CD4-positive, alpha-beta memory T cell (primary cell): Measurements from ENCODE around the gene PLIN4. TPM values are rescaled to one million over a fixed set of nuclear protein-coding genes. Genes with fewer than 3 reads are reported as not detected.
A peak's percentile ranks its signal among the peaks of the same experiment; 100 is the strongest.

Experiments
- CTCF ChIA-PET: fragments of 350-600 bp; sonication (Branson Sonifier 250); formaldehyde crosslinking; loops from one replicate; lab custom pipeline; 2021; ENCODE audit warnings: inconsistent platforms; ENCODE audit not compliant: partially characterized antibody; lab: Charles Lee
- POLR2A ChIA-PET: fragments of 350-600 bp; sonication (Branson Sonifier 250); formaldehyde crosslinking; loops from one replicate; lab custom pipeline; 2021; ENCODE audit not compliant: partially characterized antibody; lab: Charles Lee
- DNase-seq, 5 donors: peaks; one replicate each; pipeline versions ENCODE4 v3.0.0 to v3.0.0-alpha.2; 2020 to 2022; ENCODE audit warnings: mixed read lengths in 1 of 5
- H3K27ac ChIP-seq: one replicate; pipeline ENCODE4 v1.7.0; 2013; ENCODE audit warnings: low read depth, low read length
- H3K27me3 ChIP-seq: 2 replicates; pipeline ENCODE4 v1.7.0; 2013; ENCODE audit warnings: mild to moderate bottlenecking, low read length, moderate library complexity; ENCODE audit not compliant: insufficient read depth
- H3K36me3 ChIP-seq: 2 replicates; pipeline ENCODE4 v1.7.0; 2013; ENCODE audit warnings: mild to moderate bottlenecking, low read length, moderate library complexity; ENCODE audit not compliant: insufficient read depth
- H3K4me1 ChIP-seq: 2 replicates; pipeline ENCODE4 v1.7.0; 2013; ENCODE audit warnings: mild to moderate bottlenecking, low read length, moderate library complexity; ENCODE audit not compliant: insufficient read depth
- H3K4me3 ChIP-seq, 2 donors: one replicate each; pipeline ENCODE4 v1.7.0; 2013; ENCODE audit warnings: low read length in 2 of 2, mild to moderate bottlenecking in 1 of 2
- H3K9me3 ChIP-seq, 2 donors: one replicate each; pipeline ENCODE4 v1.7.0; 2013; ENCODE audit warnings: low read length in 2 of 2, control low read depth in 1 of 2; ENCODE audit not compliant: control insufficient read depth in 1 of 2
- H3K27ac Mint-ChIP-seq, 7 donors: one replicate each; pipeline ENCODE4 v1.8.0; 2020 to 2021; ENCODE audit warnings: mixed read lengths in 7 of 7, mild to moderate bottlenecking in 6 of 7, inconsistent platforms in 3 of 7, moderate library complexity in 3 of 7
- H3K27me3 Mint-ChIP-seq, 2 donors: one replicate each; pipeline ENCODE4 v1.8.0; 2020 to 2021; ENCODE audit warnings: mixed read lengths in 2 of 2
- H3K36me3 Mint-ChIP-seq, 2 donors: one replicate each; pipeline ENCODE4 v1.8.0; 2020 to 2021; ENCODE audit warnings: mixed read lengths in 2 of 2, inconsistent platforms in 1 of 2, mild to moderate bottlenecking in 1 of 2
- H3K4me1 Mint-ChIP-seq, 4 donors: one replicate each; pipeline ENCODE4 v1.8.0; 2020 to 2021; ENCODE audit warnings: mixed read lengths in 4 of 4, mild to moderate bottlenecking in 1 of 4
- H3K4me3 Mint-ChIP-seq, 8 donors: one replicate each; pipeline ENCODE4 v1.8.0; 2020 to 2021; ENCODE audit warnings: mixed read lengths in 8 of 8, mild to moderate bottlenecking in 7 of 8, moderate library complexity in 6 of 8, inconsistent platforms in 3 of 8
- H3K9me3 Mint-ChIP-seq, 8 donors: one replicate each; pipeline ENCODE4 v1.8.0; 2020 to 2021; ENCODE audit warnings: mixed read lengths in 8 of 8, mild to moderate bottlenecking in 5 of 8, inconsistent platforms in 3 of 8, moderate library complexity in 1 of 8
- intact Hi-C: fragments of 100-400 bp; cut with micrococcal nuclease; formaldehyde crosslinking; loops from one replicate; pipeline ENCODE4 v1.15.1; 2023
- polyA plus RNA-seq, 2 donors: library from polyadenylated mRNA; unstranded; fragments of 300-500 nt; fragmentation: Illumina TruSeq; gene quantifications; one replicate each; pipeline ENCODE4 v1.2.3, GENCODE V29; 2021
- total RNA-seq, 2 experiments: library from RNA; stranded (reverse); gene quantifications; one replicate each; pipeline ENCODE4 v1.2.3, GENCODE V29; 2021

The PLIN4 gene
- total and polyA plus RNA-seq, 4 experiments from 2014 or later, result 0.14 to 0.22 (median 0.17) TPM; not detected in 1

GRCh38 chr19:4553092-4553695 is 34.9 kb upstream of the PLIN4 start:
- Histone ChIP-seq H3K36me3 (no peaks in the 10 kb centered on the region), H3K4me3 (no peak overlapping the region), H3K27ac (no peak overlapping the region), H3K4me1 (no peaks in the 10 kb centered on the region), H3K9me3 (no peaks in the 10 kb centered on the region), H3K27me3 (no peaks in the 10 kb centered on the region)
- ChIA-PET POLR2A (no interaction called here), CTCF (no interaction called here)
- intact Hi-C loops, result no loop called here
- Mint-ChIP-seq H3K27me3 (peaks cover 7 to 9% of the 10 kb centered on the region in 2 donors), H3K9me3 (peaks cover 0 to 3% (median 0%) of the 10 kb centered on the region in 8 donors), H3K27ac (peak overlapping the region in 2 of 7 donors; percentile 23 to 33), H3K36me3 (no peaks in the 10 kb centered on the region), H3K4me1 (peaks cover 0 to 5% (median 1%) of the 10 kb centered on the region in 4 donors), H3K4me3 (no peak overlapping the region)
- no peak for DNase-seq

DNA sequence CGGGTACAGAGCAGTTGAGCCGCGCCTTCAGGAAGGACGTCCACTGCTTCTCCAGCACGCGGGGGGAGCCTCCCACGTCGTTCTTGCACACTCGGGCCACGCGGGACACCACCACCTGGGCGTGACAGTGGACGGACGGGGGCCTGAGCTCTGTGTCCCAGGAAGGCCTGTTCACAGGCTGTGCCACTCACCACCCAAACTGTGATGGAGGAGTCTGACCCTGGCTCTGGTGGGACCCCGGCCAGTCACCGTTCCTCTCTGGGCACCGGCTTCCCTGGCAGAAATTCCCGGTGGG is 34.2 kb upstream of the PLIN4 start:
- intact Hi-C loops, result no loop called here
- ChIA-PET CTCF (no interaction called here), POLR2A (no interaction called here)
- Mint-ChIP-seq H3K27ac (no peak overlapping the region), H3K4me3 (no peak overlapping the region), H3K9me3 (peaks cover 0 to 3% (median 0%) of the 10 kb centered on the region in 8 donors), H3K4me1 (peaks cover 0 to 5% (median 1%) of the 10 kb centered on the region in 4 donors), H3K36me3 (no peaks in the 10 kb centered on the region), H3K27me3 (peaks cover 7 to 9% of the 10 kb centered on the region in 2 donors)
- no peak for DNase-seq
- H3K9me3 ChIP-seq, result no peaks in the 10 kb centered on the region
- H3K27ac ChIP-seq, result no peak overlapping the region
- H3K36me3 ChIP-seq, result no peaks in the 10 kb centered on the region
- no peak overlapping the region for H3K4me3 ChIP-seq
- no peaks in the 10 kb centered on the region for H3K27me3 ChIP-seq
- H3K4me1 ChIP-seq, result no peaks in the 10 kb centered on the region

- H3K27ac Mint-ChIP-seq, result no peak overlapping the region
- intact Hi-C loops, result no loop called here
- H3K27me3 Mint-ChIP-seq, result peaks cover 7 to 9% of the 10 kb centered on the region in 2 donors
- no peaks in the 10 kb centered on the region for H3K4me1 ChIP-seq
- peaks cover 0 to 3% (median 0%) of the 10 kb centered on the region in 8 donors for H3K9me3 Mint-ChIP-seq
- POLR2A ChIA-PET, result no interaction called here
- peaks cover 0 to 5% (median 1%) of the 10 kb centered on the region in 4 donors for H3K4me1 Mint-ChIP-seq
- no peak overlapping the region for H3K4me3 Mint-ChIP-seq
- no peaks in the 10 kb centered on the region for H3K36me3 ChIP-seq
- no peak overlapping the region for H3K27ac ChIP-seq
- no peaks in the 10 kb centered on the region for H3K36me3 Mint-ChIP-seq
- no peaks in the 10 kb centered on the region for H3K27me3 ChIP-seq
- no peaks in the 10 kb centered on the region for H3K9me3 ChIP-seq
- no peak overlapping the region for H3K4me3 ChIP-seq
- DNase-seq, result no peak
- CTCF ChIA-PET, result no interaction called here
These were observed 32.3 kb upstream of the PLIN4 start for GRCh38 chr19:4550479-4551050.

DNA sequence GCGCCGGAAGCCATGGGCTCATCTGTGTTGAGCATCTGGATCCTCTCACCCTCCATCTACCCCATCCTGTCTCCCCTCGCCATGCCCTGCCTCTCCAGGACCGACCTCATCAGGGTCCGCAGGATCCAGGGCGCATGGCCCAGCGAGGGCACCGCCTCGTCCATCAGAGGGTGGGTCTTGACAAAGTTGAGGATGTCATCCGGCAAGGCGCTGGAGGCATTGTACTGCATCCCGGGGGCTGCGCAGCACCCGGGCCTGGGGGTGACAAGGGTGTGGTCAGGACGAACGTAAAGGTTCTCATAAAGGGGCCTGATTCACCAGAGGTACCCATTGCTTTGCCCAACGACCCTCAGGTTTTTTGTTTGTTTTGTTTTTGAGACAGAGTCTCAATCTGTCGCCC is 31.7 kb upstream of the PLIN4 start:
- H3K4me3 Mint-ChIP-seq, result no peak overlapping the region
- no peak overlapping the region for H3K27ac Mint-ChIP-seq
- no peak for DNase-seq
- ChIA-PET POLR2A (no interaction called here), CTCF (no interaction called here)
- no peak overlapping the region for H3K27ac ChIP-seq
- H3K27me3 Mint-ChIP-seq, result peaks cover 7 to 9% of the 10 kb centered on the region in 2 donors
- no peaks in the 10 kb centered on the region for H3K36me3 Mint-ChIP-seq
- no peak overlapping the region for H3K4me3 ChIP-seq
- no peaks in the 10 kb centered on the region for H3K27me3 ChIP-seq
- H3K9me3 ChIP-seq, result no peaks in the 10 kb centered on the region
- peaks cover 0 to 5% (median 1%) of the 10 kb centered on the region in 4 donors for H3K4me1 Mint-ChIP-seq
- H3K36me3 ChIP-seq, result no peaks in the 10 kb centered on the region
- H3K9me3 Mint-ChIP-seq, result peaks cover 0 to 3% (median 0%) of the 10 kb centered on the region in 8 donors
- H3K4me1 ChIP-seq, result no peaks in the 10 kb centered on the region
- intact Hi-C loops, result no loop called here

- no peak overlapping the region for H3K27ac ChIP-seq
- no peak overlapping the region for H3K4me3 ChIP-seq
- Mint-ChIP-seq H3K27me3 (peaks cover 7 to 9% of the 10 kb centered on the region in 2 donors), H3K36me3 (no peaks in the 10 kb centered on the region), H3K27ac (no peak overlapping the region), H3K4me1 (peaks cover 0 to 5% (median 1%) of the 10 kb centered on the region in 4 donors), H3K9me3 (peaks cover 0 to 3% (median 0%) of the 10 kb centered on the region in 8 donors), H3K4me3 (no peak overlapping the region)
- H3K27me3 ChIP-seq, result no peaks in the 10 kb centered on the region
- no peaks in the 10 kb centered on the region for H3K36me3 ChIP-seq
- CTCF ChIA-PET, result no interaction called here
- POLR2A ChIA-PET, result no interaction called here
- no peaks in the 10 kb centered on the region for H3K9me3 ChIP-seq
- no peak for DNase-seq
- no peaks in the 10 kb centered on the region for H3K4me1 ChIP-seq
- intact Hi-C loops, result no loop called here
These were observed 29.9 kb upstream of the PLIN4 start for GRCh38 chr19:4548238-4548584.

- no peaks in the 10 kb centered on the region for H3K36me3 ChIP-seq
- peaks cover 0 to 2% (median 0%) of the 10 kb centered on the region in 8 donors for H3K9me3 Mint-ChIP-seq
- no peaks in the 10 kb centered on the region for H3K4me1 Mint-ChIP-seq
- no peaks in the 10 kb centered on the region for H3K9me3 ChIP-seq
- DNase-seq, result no peak
- H3K4me3 ChIP-seq, result no peak overlapping the region
- no peak overlapping the region for H3K27ac ChIP-seq
- H3K27me3 Mint-ChIP-seq, result peaks cover 4 to 7% of the 10 kb centered on the region in 2 donors
- CTCF ChIA-PET, result interaction anchor here (1.2 to 1.3 kb wide), 2 partner anchors 24 to 89 kb away, joined by 3 read pairs; no protein-coding TSS in a partner anchor
- H3K27ac Mint-ChIP-seq, result no peak overlapping the region
- H3K36me3 Mint-ChIP-seq, result no peaks in the 10 kb centered on the region
- intact Hi-C loops, result no loop called here
- POLR2A ChIA-PET, result no interaction called here
- no peaks in the 10 kb centered on the region for H3K27me3 ChIP-seq
- no peak overlapping the region for H3K4me3 Mint-ChIP-seq
- H3K4me1 ChIP-seq, result no peaks in the 10 kb centered on the region
These were observed 29.3 kb upstream of the PLIN4 start for GRCh38 chr19:4547303-4548237.
